ENCODE measurements around the gene OR4D11.

- no peak for TF ChIP-seq CTCF (conservative IDR thresholded peaks at IDR 0.05; ENCODE audit: low read length)
- TF ChIP-seq EZH2phosphoT487 (IDR thresholded peaks at IDR 0.05; ENCODE audit: borderline replicate concordance) = no peak
Measured at GRCh38 chr11:59520741-59521140, 17.4 kb downstream of the OR4D11 start.
